Common myeloid progenitor, CD34-positive (primary cell): Measurements from ENCODE around the gene MMP27. TPM values are rescaled to one million over a fixed set of nuclear protein-coding genes. Genes with fewer than 3 reads are reported as not detected.
"Not testable (repeated sequence)": the region's sequence is repeated elsewhere in the genome, so short reads cannot be mapped to it uniquely, and the experiment has no call there.

Source experiments
- CTCF ChIA-PET: fragments of 350-600 bp; sonication (Branson Sonifier 250); formaldehyde crosslinking; loops from one replicate; lab custom pipeline; 2021; ENCODE audit warnings: antibody characterized with exemption; lab: Charles Lee
- POLR2A ChIA-PET: fragments of 350-600 bp; sonication (Branson Sonifier 250); formaldehyde crosslinking; loops from one replicate; lab custom pipeline; 2021; ENCODE audit warnings: antibody characterized with exemption; lab: Charles Lee
- DNase-seq, 3 donors: peaks; one replicate each; pipeline versions ENCODE4 v3.0.0 to v3.0.0-alpha.2; 2013
- H3K27ac ChIP-seq, 2 experiments: 1 replicate in 1 of 2; 2 replicates in 1 of 2; pipeline ENCODE4 v1.7.0; 2013; ENCODE audit warnings: inconsistent platforms in 2 of 2, low read length in 2 of 2, mild to moderate bottlenecking in 2 of 2, low read depth in 1 of 2, moderate library complexity in 1 of 2; ENCODE audit not compliant: severe bottlenecking in 2 of 2, insufficient read depth in 1 of 2, poor library complexity in 1 of 2
- H3K27me3 ChIP-seq, 5 experiments: replicated peaks in 2 of 5; 1 replicate in 3 of 5; 2 replicates in 2 of 5; pipeline versions ENCODE4 v1.6.1 to v1.7.0; 2013; ENCODE audit warnings: low read length in 4 of 5, mild to moderate bottlenecking in 2 of 5, moderate library complexity in 2 of 5, inconsistent platforms in 1 of 5; ENCODE audit not compliant: insufficient read depth in 5 of 5, control insufficient read depth in 4 of 5
- H3K36me3 ChIP-seq, 4 experiments: 1 replicate in 2 of 4; 2 replicates in 2 of 4; pipeline versions ENCODE4 v1.6.1 to v1.7.0; 2013; ENCODE audit warnings: low read length in 3 of 4, control low read depth in 1 of 4, mild to moderate bottlenecking in 1 of 4; ENCODE audit not compliant: control insufficient read depth in 4 of 4, insufficient read depth in 4 of 4
- H3K4me1 ChIP-seq, 4 experiments: 1 replicate in 3 of 4; 2 replicates in 1 of 4; pipeline versions ENCODE4 v1.6.1 to v1.7.1; 2013; ENCODE audit warnings: low read length in 3 of 4, mild to moderate bottlenecking in 3 of 4, control low read depth in 1 of 4, inconsistent platforms in 1 of 4, moderate library complexity in 1 of 4; ENCODE audit not compliant: control insufficient read depth in 4 of 4, insufficient read depth in 4 of 4; ENCODE audit errors: control extremely low read depth in 1 of 4
- H3K4me3 ChIP-seq, 7 experiments: 1 replicate in 4 of 7; 2 replicates in 3 of 7; pipeline versions ENCODE4 v1.5.1 to v1.7.0; 2013; ENCODE audit warnings: mild to moderate bottlenecking in 7 of 7, low read length in 6 of 7, moderate library complexity in 6 of 7, inconsistent platforms in 2 of 7, low read depth in 2 of 7, control low read depth in 1 of 7; ENCODE audit not compliant: insufficient read depth in 4 of 7, control insufficient read depth in 1 of 7; ENCODE audit errors: extremely low read depth in 1 of 7
- H3K9me3 ChIP-seq, 5 experiments: 1 replicate in 4 of 5; 2 replicates in 1 of 5; pipeline versions ENCODE4 v1.6.1 to v1.7.1; 2013; ENCODE audit warnings: low read length in 4 of 5, mild to moderate bottlenecking in 2 of 5, inconsistent platforms in 1 of 5, low read depth in 1 of 5, moderate library complexity in 1 of 5; ENCODE audit not compliant: control insufficient read depth in 4 of 5, insufficient read depth in 2 of 5; ENCODE audit errors: control extremely low read depth in 1 of 5
- WGBS: methylation state at CpG from one replicate; pipeline ENCODE4 v1.1.5; 2013; ENCODE audit not compliant: insufficient coverage; 5-methylcytosine and 5-hydroxymethylcytosine counted together
- polyA plus RNA-seq: library from polyadenylated mRNA; unstranded; fragments of 120-200 nt; gene quantifications from one replicate; pipeline ENCODE4 v1.2.1, GENCODE V29; 2013

MMP27 gene, protein sequence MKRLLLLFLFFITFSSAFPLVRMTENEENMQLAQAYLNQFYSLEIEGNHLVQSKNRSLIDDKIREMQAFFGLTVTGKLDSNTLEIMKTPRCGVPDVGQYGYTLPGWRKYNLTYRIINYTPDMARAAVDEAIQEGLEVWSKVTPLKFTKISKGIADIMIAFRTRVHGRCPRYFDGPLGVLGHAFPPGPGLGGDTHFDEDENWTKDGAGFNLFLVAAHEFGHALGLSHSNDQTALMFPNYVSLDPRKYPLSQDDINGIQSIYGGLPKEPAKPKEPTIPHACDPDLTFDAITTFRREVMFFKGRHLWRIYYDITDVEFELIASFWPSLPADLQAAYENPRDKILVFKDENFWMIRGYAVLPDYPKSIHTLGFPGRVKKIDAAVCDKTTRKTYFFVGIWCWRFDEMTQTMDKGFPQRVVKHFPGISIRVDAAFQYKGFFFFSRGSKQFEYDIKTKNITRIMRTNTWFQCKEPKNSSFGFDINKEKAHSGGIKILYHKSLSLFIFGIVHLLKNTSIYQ
- not detected for polyA plus RNA-seq

DNA sequence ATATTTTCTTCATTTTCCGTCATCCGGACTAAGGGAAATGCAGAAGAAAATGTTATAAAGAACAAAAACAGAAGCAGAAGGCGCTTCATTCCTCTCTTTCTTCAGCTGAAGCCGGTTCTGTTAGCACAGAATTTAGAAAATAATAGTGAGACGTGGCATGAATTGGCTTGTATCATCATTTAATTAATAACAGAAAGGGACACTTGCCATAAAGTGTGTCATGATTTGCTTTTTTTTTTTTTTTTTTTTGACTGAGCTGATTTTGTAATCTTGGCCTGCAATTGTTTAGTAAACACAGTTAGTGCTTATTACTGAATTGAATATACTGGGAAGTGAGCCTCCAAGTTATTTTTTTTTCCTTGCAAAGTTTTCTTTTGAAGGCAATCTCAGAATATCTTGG, at the start of gene MMP27:
Gene MMP27 (minus strand): TSS at position 144 of the 400 bp plus-strand sequence. CDS start 55 bp downstream, at position 89.
- no peak within 1 kb of the TSS for H3K27ac ChIP-seq
- CTCF ChIA-PET, result no interaction called here
- 94% methylated on average over 3 of the region's 5 CpGs for WGBS

DNA sequence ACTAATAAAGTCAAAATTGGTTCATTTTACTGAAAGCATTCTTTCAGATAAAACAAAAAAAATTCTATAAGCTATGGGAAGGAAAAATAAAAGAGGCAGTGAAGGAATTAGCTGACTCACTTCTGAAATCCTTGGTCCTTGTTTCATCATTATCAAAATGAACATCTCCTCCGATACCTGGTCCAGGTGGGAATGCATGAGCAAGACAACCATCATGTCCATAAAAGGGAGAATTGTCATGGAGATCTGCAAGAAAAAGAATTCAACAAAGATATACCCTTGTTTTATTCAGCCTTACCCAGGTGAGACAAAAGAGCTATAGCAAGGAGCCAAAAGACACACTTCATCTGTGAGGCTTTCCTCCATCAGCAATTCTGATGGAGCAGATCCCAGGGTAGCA, 47.7 kb upstream of the MMP27 start:
- Histone ChIP-seq H3K27me3 (peaks cover 0 to 27% (median 5%) of the 10 kb centered on the region in 5 experiments), H3K4me3 (no peak overlapping the region), H3K36me3 (no peaks in the 10 kb centered on the region), H3K27ac (no peak overlapping the region), H3K4me1 (peaks cover 0 to 10% (median 7%) of the 10 kb centered on the region in 4 experiments), H3K9me3 (peaks cover 0 to 2% (median 0%) of the 10 kb centered on the region in 5 experiments)
- DNase-seq, result no peak
- WGBS, result 86% methylated on average over 1 of the region's 1 CpG
- ChIA-PET POLR2A (interaction anchor here (1.0 kb wide), 1 partner anchor 27 kb away, joined by 3 read pairs; the partner anchor contains the start of gene MMP10), CTCF (interaction anchor here (1.3 kb wide), 1 partner anchor 19 kb away, joined by 5 read pairs; no protein-coding TSS in a partner anchor)

More for the DNA sequence above, at the start of gene MMP27:
- no peaks in the 10 kb centered on the region for H3K9me3 ChIP-seq
- no peak within 1 kb of the TSS for H3K4me3 ChIP-seq
- DNase-seq, result no peak
- H3K4me1 ChIP-seq, result no peaks in the 10 kb centered on the region
- H3K36me3 ChIP-seq, result no peaks in the 10 kb centered on the region
- POLR2A ChIA-PET, result no interaction called here
- H3K27me3 ChIP-seq, result no peaks in the 10 kb centered on the region

DNA sequence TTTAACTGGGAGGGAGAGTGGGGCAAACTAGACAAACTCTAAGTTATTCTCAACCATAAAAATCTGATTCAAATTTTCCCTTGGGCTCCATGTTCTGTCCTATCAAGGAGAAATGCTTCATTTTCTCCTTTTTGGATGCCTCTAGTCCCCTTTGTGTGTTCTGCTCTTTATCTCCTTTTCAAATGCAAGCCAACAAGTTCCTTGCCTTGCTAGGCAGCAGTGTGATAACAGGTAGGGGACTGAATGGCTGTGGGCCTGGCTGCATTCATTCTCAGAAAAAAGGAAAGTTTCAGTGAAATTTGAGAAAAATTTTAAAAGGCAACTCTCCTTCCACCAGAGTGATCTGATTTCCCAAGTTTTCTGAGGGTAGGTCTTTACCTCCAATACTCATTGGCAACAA, 46.1 kb upstream of the MMP27 start:
- no peaks in the 10 kb centered on the region for H3K36me3 ChIP-seq
- DNase-seq, result no peak
- peaks cover 0 to 2% (median 0%) of the 10 kb centered on the region in 5 experiments for H3K9me3 ChIP-seq
- CTCF ChIA-PET, result interaction anchor here (1.0 kb wide), 1 partner anchor 18 kb away, joined by 3 read pairs; no protein-coding TSS in a partner anchor
- POLR2A ChIA-PET, result no interaction called here
- H3K27ac ChIP-seq, result no peak overlapping the region
- H3K27me3 ChIP-seq, result peaks cover 0 to 27% (median 5%) of the 10 kb centered on the region in 5 experiments
- no peak overlapping the region for H3K4me3 ChIP-seq
- H3K4me1 ChIP-seq, result no peaks in the 10 kb centered on the region

DNA sequence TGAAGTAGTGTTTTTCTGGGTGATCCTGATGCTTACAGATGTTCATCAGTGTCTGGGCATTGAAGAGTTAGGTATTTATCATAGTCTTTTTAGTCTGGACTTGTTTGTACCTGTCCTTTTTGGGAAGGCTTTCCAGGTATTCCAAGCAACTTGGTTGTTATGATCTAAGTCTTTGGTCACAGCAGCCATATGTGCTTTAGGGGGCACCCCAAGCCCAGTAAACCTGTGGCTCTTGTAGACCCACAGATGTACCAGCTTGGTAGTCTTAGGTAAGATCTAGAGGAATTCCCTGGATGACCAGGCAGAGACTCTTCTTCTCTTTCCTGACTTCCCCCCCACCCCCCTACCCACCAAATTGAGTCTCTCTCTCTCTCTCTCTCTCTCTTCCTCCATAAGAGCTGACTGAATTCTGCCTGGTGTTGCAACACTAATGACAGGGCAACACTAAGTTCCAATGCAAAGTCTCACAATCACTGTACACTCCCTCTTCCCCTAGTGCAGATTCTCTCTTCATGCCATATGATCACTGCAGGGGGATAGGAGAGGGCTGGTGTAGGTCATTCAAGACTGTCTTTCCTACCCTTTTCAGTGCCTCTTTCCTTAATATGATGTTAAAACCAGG, 43.6 kb upstream of the MMP27 start:
- POLR2A ChIA-PET, result no interaction called here
- H3K27me3 ChIP-seq, result peaks cover 0 to 13% (median 2%) of the 10 kb centered on the region in 5 experiments

DNA sequence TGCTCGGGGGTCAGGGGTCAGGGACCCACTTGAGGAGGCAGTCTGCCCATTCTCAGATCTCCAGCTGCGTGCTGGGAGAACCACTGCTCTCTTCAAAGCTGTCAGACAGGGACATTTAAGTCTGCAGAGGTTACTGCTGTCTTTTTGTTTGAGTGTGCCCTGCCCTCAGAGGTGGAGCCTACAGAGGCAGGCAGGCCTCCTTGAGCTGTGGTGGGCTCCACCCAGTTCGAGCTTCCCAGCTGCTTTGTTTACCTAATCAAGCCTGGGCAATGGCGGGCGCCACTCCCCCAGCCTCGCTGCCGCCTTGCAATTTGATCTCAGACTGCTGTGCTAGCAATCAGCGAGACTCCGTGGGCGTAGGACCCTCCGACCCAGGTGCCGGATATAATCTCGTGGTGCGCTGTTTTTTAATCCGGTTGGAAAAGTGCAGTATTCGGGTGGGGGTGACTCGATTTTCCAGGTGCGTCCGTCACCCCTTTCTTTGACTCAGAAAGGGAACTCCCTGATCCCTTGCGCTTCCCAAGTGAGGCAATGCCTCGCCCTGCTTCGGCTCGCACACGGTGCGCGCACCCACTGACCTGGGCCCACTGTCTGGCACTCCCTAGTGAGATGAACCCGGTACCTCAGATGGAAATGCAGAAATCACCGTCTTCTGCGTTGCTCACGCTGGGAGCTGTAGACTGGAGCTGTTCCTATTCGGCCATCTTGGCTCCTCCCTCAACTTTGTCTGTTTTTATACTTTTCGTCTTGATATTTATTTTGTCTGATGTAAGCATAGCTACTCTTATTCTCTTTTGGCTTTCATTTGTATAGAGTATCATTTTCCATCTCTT, 41.4 kb upstream of the MMP27 start:
- DNase-seq, H3K9me3 ChIP-seq, POLR2A ChIA-PET, H3K4me1 ChIP-seq, CTCF ChIA-PET, H3K27me3 ChIP-seq, H3K27ac ChIP-seq, H3K36me3 ChIP-seq: not testable (repeated sequence)
- peak overlapping the region in 1 of 7 experiments; percentile 55 for H3K4me3 ChIP-seq
- WGBS, result 94% methylated on average over 23 of the region's 32 CpGs

More for the DNA sequence above, 43.6 kb upstream of the MMP27 start:
- Histone ChIP-seq H3K4me3 (no peak overlapping the region), H3K4me1 (no peaks in the 10 kb centered on the region), H3K9me3 (peaks cover 0 to 2% (median 0%) of the 10 kb centered on the region in 5 experiments), H3K27ac (no peak overlapping the region), H3K36me3 (no peaks in the 10 kb centered on the region)
- CTCF ChIA-PET, result no interaction called here
- DNase-seq, result no peak

DNA sequence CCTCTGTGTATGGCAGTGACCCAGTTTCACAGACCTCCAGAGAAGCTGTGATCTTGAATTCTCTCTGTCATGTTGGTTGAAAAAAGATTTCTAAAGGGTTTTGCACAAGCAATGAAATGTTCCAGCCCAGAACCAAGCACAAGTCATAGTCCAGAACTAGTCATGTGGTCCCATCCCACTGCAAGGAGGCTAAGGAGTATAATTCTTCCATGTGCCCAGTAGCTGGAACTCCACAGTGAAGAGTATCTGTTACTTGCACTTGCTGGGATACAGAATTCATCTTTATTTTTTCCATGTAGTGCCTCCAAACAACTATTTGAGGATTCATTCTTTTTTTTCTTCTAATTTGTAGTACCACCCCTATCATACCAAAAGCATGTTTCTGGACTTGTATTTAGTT, 29.1 kb upstream of the MMP27 start:
- DNase-seq, result no peak
- Histone ChIP-seq H3K9me3 (no peaks in the 10 kb centered on the region), H3K4me1 (no peaks in the 10 kb centered on the region), H3K27ac (no peak overlapping the region), H3K27me3 (peaks cover 0 to 7% (median 0%) of the 10 kb centered on the region in 5 experiments), H3K36me3 (no peaks in the 10 kb centered on the region), H3K4me3 (no peak overlapping the region)
- ChIA-PET CTCF (interaction anchor here (0.9 to 1.8 kb wide), 4 partner anchors 19 to 206 kb away, joined by 3 to 5 read pairs (median 4); no protein-coding TSS in a partner anchor), POLR2A (interaction anchor here (0.7 kb wide), 1 partner anchor 759 kb away, joined by 4 read pairs; no protein-coding TSS in a partner anchor)
